MV-4-11 (cell line): ENCODE results near the gene EIF1.

Source experiments
- DNase-seq: peaks from one replicate; lab custom pipeline; 2025; lab: John Stamatoyannopoulos, UW

EIF1 gene

GRCh38 chr17:41702712-41703111, 14.0 kb downstream of the EIF1 start:
- DNase-seq = peak; percentile 14

- no peak for DNase-seq
Observed at GRCh38 chr17:41705271-41705991, 16.7 kb downstream of the EIF1 start.

GRCh38 chr17:41707803-41708669, 19.4 kb downstream of the EIF1 start:
- no peak for DNase-seq

GRCh38 chr17:41710472-41711090, 21.9 kb downstream of the EIF1 start:
- DNase-seq = peak; percentile 54

GRCh38 chr17:41711669-41712400, 23.1 kb downstream of the EIF1 start, which contains the start of gene GAST:
Gene GAST, plus strand, starts transcription at chr17:41712331. Its CDS starts 3,106 bp downstream, at chr17:41715437.
- DNase-seq = no peak

GRCh38 chr17:41717408-41718286, 29.0 kb downstream of the EIF1 start:
- DNase-seq = peak; percentile 51

GRCh38 chr17:41718287-41718645, 29.6 kb downstream of the EIF1 start:
- DNase-seq = no peak

GRCh38 chr17:41722231-41722630, 33.5 kb downstream of the EIF1 start:
- no peak for DNase-seq

GRCh38 chr17:41723801-41724475, 35.3 kb downstream of the EIF1 start:
- no peak for DNase-seq

- DNase-seq = no peak
Observed at GRCh38 chr17:41724476-41725050, 35.9 kb downstream of the EIF1 start.

GRCh38 chr17:41725134-41725533, 36.4 kb downstream of the EIF1 start:
- DNase-seq = no peak

GRCh38 chr17:41728056-41728455, 39.4 kb downstream of the EIF1 start:
- no peak for DNase-seq

GRCh38 chr17:41730479-41730878, 41.8 kb downstream of the EIF1 start:
- no peak for DNase-seq

- DNase-seq = no peak
Observed at GRCh38 chr17:41731836-41732235, 43.2 kb downstream of the EIF1 start.

- no peak for DNase-seq
Observed at GRCh38 chr17:41733348-41734138, 44.9 kb downstream of the EIF1 start.

- no peak for DNase-seq
Observed at GRCh38 chr17:41734139-41734948, 45.7 kb downstream of the EIF1 start, which contains the start of gene HAP1. Gene HAP1, minus strand, starts transcription at chr17:41734643. Its CDS starts 9 bp downstream, at chr17:41734634.

- no peak for DNase-seq
Observed at GRCh38 chr17:41734949-41735313, 46.2 kb downstream of the EIF1 start.

- no peak for DNase-seq
Observed at GRCh38 chr17:41735744-41736143, 47.1 kb downstream of the EIF1 start.
